HepG2 (cell line): ENCODE results near the gene OBP2A. TPM values are rescaled to one million over a fixed set of nuclear protein-coding genes. Genes with fewer than 3 reads are reported as not detected.

ENCODE experiments used
- AKAP8 ChIP-seq: sonication (generic); formaldehyde crosslinking; IDR thresholded peaks from 2 replicates; pipeline ENCODE4 v1.5.1; 2020; ENCODE audit warnings: mild to moderate bottlenecking, missing genetic modification reagents
- BATF2 ChIP-seq: sonication (generic); formaldehyde crosslinking; IDR thresholded peaks from 2 replicates; pipeline ENCODE4 v1.8.0; 2022; ENCODE audit warnings: mild to moderate bottlenecking, missing genetic modification reagents, moderate library complexity
- CENPT ChIP-seq: sonication (generic); formaldehyde crosslinking; IDR thresholded peaks from 2 replicates; pipeline ENCODE4 v1.8.0; 2022; ENCODE audit warnings: low read depth, mild to moderate bottlenecking, moderate library complexity, missing genetic modification reagents
- DR1 ChIP-seq: sonication (generic); formaldehyde crosslinking; IDR thresholded peaks from 2 replicates; pipeline ENCODE4 v1.8.0; 2021; ENCODE audit warnings: mild to moderate bottlenecking, missing genetic modification reagents, inconsistent platforms
- EP300 ChIP-seq, 3 experiments: sonication (generic) in 1 of 3; formaldehyde crosslinking in 1 of 3; IDR thresholded peaks; 2 replicates each; pipeline versions ENCODE4 v1.5.1 to v1.6.1; 2011 to 2020; ENCODE audit warnings: low read depth in 2 of 3, low read length in 2 of 3, borderline replicate concordance in 1 of 3, improper control_type of control experiment in 1 of 3, mild to moderate bottlenecking in 1 of 3, missing genetic modification reagents in 1 of 3, moderate library complexity in 1 of 3
- MIER2 ChIP-seq: IDR thresholded peaks from 2 replicates; pipeline ENCODE4 v1.6.1; 2016; ENCODE audit warnings: missing biosample characterization, missing genetic modification reagents
- SOX13 ChIP-seq, 3 experiments: fragments of 450-650 bp in 1 of 3; sonication (generic) in 1 of 3; formaldehyde crosslinking in 1 of 3; IDR thresholded peaks in 2 of 3; conservative IDR thresholded peaks in 1 of 3; 2 replicates each; pipeline versions ENCODE4 v1.5.0 to v1.6.1; 2016 to 2020; ENCODE audit warnings: antibody characterized with exemption in 1 of 3, mild to moderate bottlenecking in 1 of 3, missing compliant biosample characterization in 1 of 3, missing genetic modification reagents in 1 of 3, moderate library complexity in 1 of 3
- THAP11 ChIP-seq: IDR thresholded peaks from 2 replicates; pipeline ENCODE4 v1.6.1; 2016; ENCODE audit warnings: missing biosample characterization, missing genetic modification reagents
- XRCC5 ChIP-seq: fragments of 200-400 bp; formaldehyde crosslinking; optimal IDR thresholded peaks from 2 replicates; pipeline ENCODE3; 2017; ENCODE audit warnings: mild to moderate bottlenecking, low read length
- YEATS2 ChIP-seq: sonication (generic); formaldehyde crosslinking; IDR thresholded peaks from 2 replicates; pipeline ENCODE4 v1.4.0; 2020; ENCODE audit warnings: missing genetic modification reagents, borderline replicate concordance
- ZFP82 ChIP-seq: sonication (generic); formaldehyde crosslinking; IDR thresholded peaks from 2 replicates; pipeline ENCODE4 v1.5.1; 2020; ENCODE audit warnings: mild to moderate bottlenecking, missing genetic modification reagents, borderline replicate concordance
- ZNF276 ChIP-seq: sonication (generic); formaldehyde crosslinking; IDR thresholded peaks from 2 replicates; pipeline ENCODE4 v1.4.0; 2020; ENCODE audit warnings: mild to moderate bottlenecking, low read depth, missing genetic modification reagents
- ZNF335 ChIP-seq: sonication (generic); formaldehyde crosslinking; IDR thresholded peaks from 2 replicates; pipeline ENCODE4 v1.4.0; 2020; ENCODE audit warnings: missing genetic modification reagents
- ZNF451 ChIP-seq: sonication (generic); formaldehyde crosslinking; IDR thresholded peaks from 2 replicates; pipeline ENCODE4 v1.5.0; 2020; ENCODE audit warnings: mild to moderate bottlenecking, missing genetic modification reagents
- ZNF530 ChIP-seq: sonication (generic); formaldehyde crosslinking; IDR thresholded peaks from 2 replicates; pipeline ENCODE4 v1.5.0; 2020; ENCODE audit warnings: low read depth, mild to moderate bottlenecking, missing genetic modification reagents
- ZNF567 ChIP-seq: sonication (generic); formaldehyde crosslinking; IDR thresholded peaks from 2 replicates; pipeline ENCODE4 v1.8.1; 2023; ENCODE audit warnings: mild to moderate bottlenecking, missing genetic modification reagents, borderline replicate concordance
- ZNF710 ChIP-seq: sonication (generic); formaldehyde crosslinking; IDR thresholded peaks from 2 replicates; pipeline ENCODE4 v1.5.0; 2020; ENCODE audit warnings: mild to moderate bottlenecking, missing genetic modification reagents, borderline replicate concordance
- ZNF800 ChIP-seq: sonication (generic); formaldehyde crosslinking; IDR thresholded peaks from 2 replicates; pipeline ENCODE4 v1.4.0; 2020; ENCODE audit warnings: missing genetic modification reagents
- ZNF891 ChIP-seq: sonication (generic); formaldehyde crosslinking; IDR thresholded peaks from 2 replicates; pipeline ENCODE4 v1.5.0; 2020; ENCODE audit warnings: mild to moderate bottlenecking, missing genetic modification reagents
- polyA plus RNA-seq, 8 experiments: library from polyadenylated mRNA; depleted of rRNA in 3 of 8; stranded (reverse) in 7 of 8; unstranded in 1 of 8; fragments of >200 nt; fragmentation: Illumina TruSeq in 4 of 8; extraction: Trizol in 4 of 8; gene quantifications; 2 replicates each; pipeline versions ENCODE4 v1.2.1 to v1.2.3, GENCODE V29; 2011 to 2016; ENCODE audit warnings: low read depth in 4 of 8, missing spikeins in 1 of 8, mixed read lengths in 1 of 8; ENCODE audit not compliant: insufficient read depth in 1 of 8
- total RNA-seq, 5 experiments: library from RNA; depleted of rRNA; stranded (reverse); fragments of >200 nt; fragmentation: Illumina TruSeq; extraction: Trizol; gene quantifications; 2 replicates each; pipeline ENCODE4 v1.2.3, GENCODE V29; 2016; ENCODE audit warnings: low read depth in 1 of 5

Gene OBP2A
- total and polyA plus RNA-seq, 2 of the 13 experiments (the other 11 are each of a cell fraction or from before 2014, with no cell fraction given), result 0.32 TPM; not detected in 1

- TF ChIP-seq THAP11 (CRISPR knock-in tag) (peak; percentile 90), SOX13 (IDR thresholded peaks at IDR 0.05) (no peak), SOX13 (CRISPR knock-in tag; conservative IDR thresholded peaks at IDR 0.05 in 1 of 2, IDR thresholded peaks at IDR 0.05 in 1 of 2) (peak in 1 of 2 experiments; percentile 67; a peak in 2 of 4 replicates), ZNF335 (CRISPR knock-in tag) (0 out of 2 replicates have a peak, but pooled peaks have one; percentile 18), ZNF800 (peak; percentile 61; the same call in 1 of the 2 replicates), DR1 (CRISPR knock-in tag) (peak; percentile 65; the same call in 1 of the 2 replicates), ZNF567 (CRISPR knock-in tag) (peak; percentile 52; the same call in 1 of the 2 replicates), MIER2 (CRISPR knock-in tag) (0 out of 2 replicates have a peak, but pooled peaks have one; percentile 26), EP300 (IDR thresholded peaks at IDR 0.05; ENCODE audit: low read depth in 2 of 2, low read length in 2 of 2) (0 out of 4 replicates have a peak, but pooled peaks of 1 of the 2 experiments have one; percentile 14), EP300 (CRISPR knock-in tag; IDR thresholded peaks at IDR 0.05; ENCODE audit: borderline replicate concordance) (no peak), YEATS2 (CRISPR knock-in tag) (peak; percentile 89), ZNF891 (CRISPR knock-in tag) (peak; percentile 93), AKAP8 (CRISPR knock-in tag) (peak; percentile 71; the same call in 1 of the 2 replicates), CENPT (CRISPR knock-in tag) (0 out of 2 replicates have a peak, but pooled peaks have one; percentile 47), ZNF530 (no peak), ZNF710 (CRISPR knock-in tag) (0 out of 2 replicates have a peak, but pooled peaks have one; percentile 52), ZFP82 (CRISPR knock-in tag) (peak; percentile 85; the same call in 1 of the 2 replicates), XRCC5 (peak; percentile 79), ZNF276 (CRISPR knock-in tag) (no peak; the same call in none of the 2 replicates), ZNF451 (CRISPR knock-in tag) (no peak; the same call in 1 of the 2 replicates), BATF2 (CRISPR knock-in tag) (peak; percentile 56; the same call in 1 of the 2 replicates)
Measured at GRCh38 chr9:135500525-135501260, 45.2 kb upstream of the OBP2A start, which contains the start of gene MRPS2 (continued).
